H1 (cell line): ENCODE data around the gene RDH11. TPM values are rescaled to one million over a fixed set of nuclear protein-coding genes. Genes with fewer than 3 reads are reported as not detected.

Source experiments
- CTCF ChIA-PET: fragments of 300-600 bp; sonication (Branson Sonifier 250); formaldehyde crosslinking; loops from one replicate; lab custom pipeline; 2021; ENCODE audit not compliant: partially characterized antibody; lab: Charles Lee
- POLR2A ChIA-PET: fragments of 300-600 bp; sonication (Branson Sonifier 250); formaldehyde crosslinking; loops from one replicate; lab custom pipeline; 2021; ENCODE audit warnings: inconsistent platforms; ENCODE audit not compliant: partially characterized antibody; lab: Charles Lee
- DNase-seq, 2 experiments: peaks; one replicate each; pipeline versions ENCODE4 v3.0.0 to v3.0.0-alpha.2; 2010 to 2022; ENCODE audit warnings: low spot score in 2 of 2, low read depth in 1 of 2, mixed read lengths in 1 of 2
- FAIRE-seq: peaks from 2 replicates; lab custom pipeline; 2011; peaks lifted over from hg19 to GRCh38; lab: Jason Lieb, UNC
- H2AFZ ChIP-seq: 2 replicates; pipeline ENCODE4 v1.8.1; 2012; ENCODE audit warnings: low read length, inconsistent platforms
- H2AK5ac ChIP-seq: 2 replicates; pipeline ENCODE4 v1.6.1; 2013; ENCODE audit warnings: low read depth, low read length
- H2BK120ac ChIP-seq: replicated peaks from 2 replicates; pipeline ENCODE3; 2013; ENCODE audit warnings: low read depth, low read length, inconsistent platforms
- H2BK12ac ChIP-seq: 2 replicates; pipeline ENCODE4 v1.6.1; 2013; ENCODE audit warnings: low read depth, low read length
- H2BK15ac ChIP-seq: 2 replicates; pipeline ENCODE4 v1.6.1; 2013; ENCODE audit warnings: low read length
- H2BK20ac ChIP-seq: 2 replicates; pipeline ENCODE4 v1.6.1; 2013; ENCODE audit warnings: low read length
- H2BK5ac ChIP-seq: 2 replicates; pipeline ENCODE4 v1.6.1; 2013; ENCODE audit warnings: low read depth, low read length
- H3K14ac ChIP-seq: 2 replicates; pipeline ENCODE4 v1.6.1; 2013; ENCODE audit warnings: inconsistent platforms; ENCODE audit not compliant: insufficient read length
- H3K18ac ChIP-seq: 2 replicates; pipeline ENCODE4 v1.6.1; 2013; ENCODE audit warnings: low read length; ENCODE audit errors: extremely low read depth
- H3K23ac ChIP-seq: 2 replicates; pipeline ENCODE4 v1.6.1; 2013; ENCODE audit warnings: inconsistent platforms; ENCODE audit not compliant: insufficient read length
- H3K23me2 ChIP-seq: 2 replicates; pipeline ENCODE4 v1.6.1; 2013; ENCODE audit warnings: low read depth, low read length
- H3K27ac ChIP-seq: 2 replicates; pipeline ENCODE4 v1.6.1; 2011; ENCODE audit warnings: low read depth, low read length, inconsistent platforms
- H3K27me3 ChIP-seq, 4 experiments: replicated peaks in 1 of 4; 1 replicate in 1 of 4; 2 replicates in 3 of 4; pipeline versions ENCODE4 v1.6.1 to v1.8.1; 2011 to 2013; ENCODE audit warnings: low read length in 3 of 4, mild to moderate bottlenecking in 3 of 4, inconsistent platforms in 2 of 4, mixed read lengths in 2 of 4, moderate library complexity in 1 of 4; ENCODE audit not compliant: control insufficient read depth in 3 of 4, insufficient read depth in 3 of 4; ENCODE audit errors: extremely low read depth in 1 of 4
- H3K36me3 ChIP-seq, 4 experiments: 2 replicates each; pipeline versions ENCODE4 v1.6.1 to v1.8.1; 2011 to 2013; ENCODE audit warnings: mild to moderate bottlenecking in 4 of 4, low read length in 3 of 4, moderate library complexity in 2 of 4, control low read depth in 1 of 4, inconsistent platforms in 1 of 4; ENCODE audit not compliant: insufficient read depth in 4 of 4, control insufficient read depth in 2 of 4
- H3K4ac ChIP-seq: replicated peaks from 2 replicates; pipeline ENCODE3; 2013; ENCODE audit warnings: low read length, low read depth, mixed read lengths, inconsistent platforms; ENCODE audit not compliant: insufficient read length
- H3K4me1 ChIP-seq, 4 experiments: replicated peaks in 1 of 4; 1 replicate in 1 of 4; 2 replicates in 3 of 4; pipeline versions ENCODE4 v1.6.1 to v1.8.1; 2011 to 2013; ENCODE audit warnings: low read length in 3 of 4, inconsistent platforms in 2 of 4, mixed read lengths in 1 of 4; ENCODE audit not compliant: insufficient read depth in 4 of 4, control insufficient read depth in 3 of 4
- H3K4me2 ChIP-seq, 2 experiments: 2 replicates each; pipeline versions ENCODE4 v1.6.1 to v1.8.1; 2011 to 2013; ENCODE audit warnings: low read depth in 2 of 2, low read length in 2 of 2, control low read depth in 1 of 2, inconsistent platforms in 1 of 2, mild to moderate bottlenecking in 1 of 2; ENCODE audit not compliant: insufficient read depth in 1 of 2
- H3K4me3 ChIP-seq, 4 experiments: fragments of 200-600, 300-600 bp in 1 of 4; sonication (generic), shearing (Covaris generic), sonication (Bioruptor Twin) in 1 of 4; 2 replicates each; pipeline versions ENCODE4 v1.5.1 to v1.8.1; 2011 to 2016; ENCODE audit warnings: low read length in 4 of 4, low read depth in 3 of 4, control low read depth in 2 of 4, inconsistent platforms in 2 of 4, mild to moderate bottlenecking in 2 of 4, mixed read lengths in 1 of 4, moderate library complexity in 1 of 4; ENCODE audit not compliant: insufficient read depth in 2 of 4; ENCODE audit errors: extremely low read depth in 1 of 4
- H3K56ac ChIP-seq: replicated peaks from 2 replicates; pipeline ENCODE3; 2013; ENCODE audit warnings: low read depth, mild to moderate bottlenecking, mixed read lengths, low read length, inconsistent platforms; ENCODE audit not compliant: insufficient read length
- H3K79me1 ChIP-seq: 2 replicates; pipeline ENCODE4 v1.6.1; 2013; ENCODE audit warnings: low read depth, low read length, control low read depth
- H3K79me2 ChIP-seq, 2 experiments: 2 replicates each; pipeline versions ENCODE4 v1.6.1 to v1.8.1; 2012 to 2013; ENCODE audit warnings: low read length in 2 of 2, mild to moderate bottlenecking in 2 of 2, inconsistent platforms in 1 of 2; ENCODE audit not compliant: insufficient read depth in 2 of 2, control insufficient read depth in 1 of 2
- H3K9ac ChIP-seq, 4 experiments: replicated peaks in 1 of 4; 1 replicate in 1 of 4; 2 replicates in 3 of 4; pipeline versions ENCODE4 v1.6.1 to v1.8.1; 2011 to 2013; ENCODE audit warnings: low read depth in 3 of 4, low read length in 3 of 4, control low read depth in 2 of 4, mild to moderate bottlenecking in 2 of 4, moderate library complexity in 2 of 4, inconsistent platforms in 1 of 4; ENCODE audit errors: extremely low read depth in 1 of 4
- H3K9me3 ChIP-seq, 2 experiments: 2 replicates each; pipeline versions ENCODE4 v1.6.1 to v1.8.1; 2012 to 2013; ENCODE audit warnings: mild to moderate bottlenecking in 2 of 2, moderate library complexity in 2 of 2, control low read depth in 1 of 2, inconsistent platforms in 1 of 2, low read depth in 1 of 2, low read length in 1 of 2, mixed read lengths in 1 of 2; ENCODE audit not compliant: insufficient read depth in 2 of 2
- H4K20me1 ChIP-seq, 2 experiments: replicated peaks in 1 of 2; 2 replicates each; pipeline versions ENCODE3 to v1.8.1; 2011 to 2013; ENCODE audit warnings: inconsistent platforms in 2 of 2, low read length in 2 of 2, mild to moderate bottlenecking in 1 of 2; ENCODE audit not compliant: insufficient read depth in 2 of 2, control insufficient read depth in 1 of 2
- H4K5ac ChIP-seq: 2 replicates; pipeline ENCODE4 v1.6.1; 2013; ENCODE audit warnings: low read length, low read depth, mixed read lengths, inconsistent platforms; ENCODE audit not compliant: insufficient read length
- H4K8ac ChIP-seq: 2 replicates; pipeline ENCODE4 v1.8.0; 2013; ENCODE audit warnings: mild to moderate bottlenecking, moderate library complexity, low read length, inconsistent platforms; ENCODE audit not compliant: insufficient read depth; ENCODE audit errors: extremely low read depth
- H4K91ac ChIP-seq: replicated peaks from 2 replicates; pipeline ENCODE3; 2013; ENCODE audit warnings: low read length, mixed read lengths, inconsistent platforms; ENCODE audit not compliant: insufficient read length
- EGR1 ChIP-seq: IDR thresholded peaks from 2 replicates; pipeline ENCODE4 v1.6.1; 2011; ENCODE audit warnings: low read depth, low read length, borderline replicate concordance
- GABPA ChIP-seq: IDR thresholded peaks from 2 replicates; pipeline ENCODE4 v1.6.1; 2011; ENCODE audit warnings: mild to moderate bottlenecking, low read length, moderate library complexity, borderline replicate concordance; ENCODE audit not compliant: insufficient read depth
- HDAC2 ChIP-seq, 2 experiments: fragments of 300-600 bp in 1 of 2; sonication (generic) in 1 of 2; IDR thresholded peaks; 2 replicates each; pipeline ENCODE4 v1.6.1; 2011 to 2012; ENCODE audit warnings: low read depth in 2 of 2, low read length in 2 of 2, mild to moderate bottlenecking in 2 of 2, moderate library complexity in 2 of 2, borderline replicate concordance in 1 of 2, inconsistent platforms in 1 of 2
- JUND ChIP-seq: IDR thresholded peaks from 2 replicates; pipeline ENCODE4 v1.6.1; 2011; ENCODE audit warnings: mild to moderate bottlenecking, improper control_type of control experiment, low read length
- KDM5A ChIP-seq: fragments of 200-600 bp; IDR thresholded peaks from 2 replicates; pipeline ENCODE4 v1.7.1; 2012; ENCODE audit warnings: mild to moderate bottlenecking, low read length, inconsistent platforms, mixed read lengths
- PHF8 ChIP-seq: fragments of 200-600 bp; sonication (generic); conservative IDR thresholded peaks from 2 replicates; pipeline ENCODE4 v1.7.1; 2012; ENCODE audit warnings: low read depth, mild to moderate bottlenecking, inconsistent platforms, low read length, moderate library complexity
- WGBS, 2 experiments: shearing (Covaris generic) in 1 of 2; methylation state at CpG; one replicate each; pipeline versions ENCODE4 v1.1.6 to v1.1.7; 2013 to 2015; ENCODE audit warnings: low lambda C conversion rate in 2 of 2, mixed read lengths in 2 of 2, inconsistent platforms in 1 of 2, low coverage in 1 of 2, missing lambda C conversion rate in 1 of 2; ENCODE audit not compliant: insufficient replicate concordance in 2 of 2, insufficient coverage in 1 of 2, insufficient read length in 1 of 2; ENCODE audit errors: extremely low coverage in 1 of 2, missing lambda C conversion rate in 1 of 2; 5-methylcytosine and 5-hydroxymethylcytosine counted together
- long read RNA-seq, 2 experiments: library from RNA in 1 of 2; library from capped mRNA in 1 of 2; stranded (forward); transcript quantifications; one replicate each; pipeline ENCODE4 v2.0.0, GENCODE V29; 2021; ENCODE audit warnings: inconsistent platforms in 1 of 2
- polyA minus RNA-seq, 3 experiments: library from RNA; depleted of rRNA, polyadenylated mRNA; stranded (reverse); fragments of >200 nt; gene quantifications; 1 replicate in 2 of 3; 2 replicates in 1 of 3; pipeline ENCODE4 v1.2.3, GENCODE V29; 2011
- polyA plus RNA-seq, 7 experiments: library from polyadenylated mRNA; depleted of rRNA in 3 of 7; stranded (reverse) in 5 of 7; unstranded in 2 of 7; fragments of >200 nt in 5 of 7; fragments of 200-250 nt in 2 of 7; gene quantifications; 1 replicate in 5 of 7; 2 replicates in 1 of 7; 4 replicates in 1 of 7; pipeline versions ENCODE4 v1.2.1 to v1.2.3, GENCODE V29; 2011 to 2013; ENCODE audit warnings: missing spikeins in 2 of 7, mixed read lengths in 2 of 7
- total RNA-seq: library from RNA; stranded (reverse); fragmentation: NEBNext Ultra II Directional; extraction: Animal tissue kit (Norgen Biotek cat#: 25700); gene quantifications from 2 replicates; pipeline ENCODE4 v1.2.1, GENCODE V29; 2021

RDH11 gene, protein sequence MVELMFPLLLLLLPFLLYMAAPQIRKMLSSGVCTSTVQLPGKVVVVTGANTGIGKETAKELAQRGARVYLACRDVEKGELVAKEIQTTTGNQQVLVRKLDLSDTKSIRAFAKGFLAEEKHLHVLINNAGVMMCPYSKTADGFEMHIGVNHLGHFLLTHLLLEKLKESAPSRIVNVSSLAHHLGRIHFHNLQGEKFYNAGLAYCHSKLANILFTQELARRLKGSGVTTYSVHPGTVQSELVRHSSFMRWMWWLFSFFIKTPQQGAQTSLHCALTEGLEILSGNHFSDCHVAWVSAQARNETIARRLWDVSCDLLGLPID
- 104 and 112 TPM in 2 replicates for total RNA-seq
- 70.6 and 117 TPM in 2 replicates for polyA plus RNA-seq (2011; rRNA removed)
- 119 TPM for polyA plus RNA-seq (2011; cell fraction: cytosol; rRNA removed)
- polyA plus RNA-seq (2011; cell fraction: nucleus; rRNA removed), result 102 TPM
- polyA plus RNA-seq (2012, experiment 1 of 2), result 114 to 133 TPM (median 126 TPM) in 4 replicates
- polyA plus RNA-seq (2012, experiment 2 of 2), result 17.7 TPM
- 244 TPM for polyA plus RNA-seq (2013, experiment 1 of 2)
- polyA plus RNA-seq (2013, experiment 2 of 2), result 264 TPM
- 155 and 187 TPM in 2 replicates for polyA minus RNA-seq (2011; rRNA and poly(A)+ RNA removed)
- 150 TPM for polyA minus RNA-seq (2011; cell fraction: cytosol; rRNA and poly(A)+ RNA removed)
- polyA minus RNA-seq (2011; cell fraction: nucleus; rRNA and poly(A)+ RNA removed), result 106 TPM
- long read RNA-seq, experiment 1, transcript RDH11-201 (7 exons, 2,588 nt), result major isoform, 22 of 59 reads
- long read RNA-seq, experiment 1, partial matches to known transcripts, result 26 of 59 reads
- long read RNA-seq, experiment 1, other reads (novel, unspliced or antisense), result 9 of 59 reads
- long read RNA-seq, experiment 2, transcript RDH11-202 (6 exons, 1,064 nt), result minor isoform, 6 of 240 reads
- long read RNA-seq, experiment 2, transcript RDH11-201 (7 exons, 2,588 nt), result major isoform, 203 of 240 reads
- long read RNA-seq, experiment 2, transcript RDH11-203 (7 exons, 1,926 nt), result minor isoform, 9 of 240 reads
- long read RNA-seq, experiment 2, partial matches to known transcripts, result 7 of 240 reads
- long read RNA-seq, experiment 2, other reads (novel, unspliced or antisense), result 13 of 240 reads

GRCh38 chr14:67695394-67695949 lies at the start of gene RDH11:
Gene RDH11, minus strand, starts transcription at chr14:67695764. Its CDS starts 61 bp downstream, at chr14:67695703.
- 1% methylated on average over 25 of the region's 25 CpGs; no CpG with 5 or more reads in 1 of the 2 experiments for WGBS, 2 experiments
- Histone ChIP-seq H3K4me2 (peak within 1 kb of the TSS; percentile 64 to 85), H3K36me3 (peaks cover 17 to 28% (median 25%) of the 10 kb centered on the region in 4 experiments), H3K14ac (no peak within 1 kb of the TSS), H3K27me3 (peaks cover 0 to 2% (median 0%) of the 10 kb centered on the region in 4 experiments; a peak in 2 of 7 replicates), H3K23ac (no peak within 1 kb of the TSS), H2BK5ac (peak within 1 kb of the TSS; percentile 49), H3K9me3 (no peaks in the 10 kb centered on the region), H3K79me1 (peaks cover 5% of the 10 kb centered on the region; the same call in 1 of the 2 replicates), H3K56ac (peak within 1 kb of the TSS; percentile 85), H2BK12ac (no peak within 1 kb of the TSS), H4K20me1 (peaks cover 5 to 10% of the 10 kb centered on the region in 2 experiments), H3K18ac (peak within 1 kb of the TSS; percentile 97), H4K8ac (peak within 1 kb of the TSS; percentile 81), H3K9ac (peak within 1 kb of the TSS; percentile 77 to 81 (median 80)), H2BK120ac (no peak within 1 kb of the TSS), H3K4ac (peak within 1 kb of the TSS; percentile 28), H3K4me1 (peaks cover 3 to 5% (median 4%) of the 10 kb centered on the region in 4 experiments; a peak in 4 of 7 replicates), H4K91ac (peak within 1 kb of the TSS; percentile 69), H2BK20ac (no peak within 1 kb of the TSS; the same call in 1 of the 2 replicates), H2AK5ac (no peak within 1 kb of the TSS), H2BK15ac (no peak within 1 kb of the TSS), H3K23me2 (0 out of 2 replicates have a peak, but pooled peaks cover 2% of the 10 kb centered on the region), H3K79me2 (peaks cover 10 to 49% of the 10 kb centered on the region in 2 experiments), H4K5ac (peak within 1 kb of the TSS; percentile 58), H3K4me3 (peak within 1 kb of the TSS; percentile 76 to 97 (median 87)), H3K27ac (peak within 1 kb of the TSS; percentile 73), H2AFZ (0 out of 2 replicates have a peak within 1 kb of the TSS, but pooled peaks have one; percentile 54)
- ChIA-PET POLR2A (interaction anchor here (0.6 to 3.0 kb wide), 21 partner anchors 9 to 259 kb away, joined by 3 to 21 read pairs (median 6); partner anchors contain the start of genes ARG2, PIGH, VTI1B and ZFYVE26), CTCF (interaction anchor here (0.6 to 3.1 kb wide), 7 partner anchors 9 to 458 kb away, joined by 3 to 26 read pairs (median 3); no protein-coding TSS in a partner anchor)
- DNase-seq (peak; percentile 49 to 86), FAIRE-seq (peak; percentile 73)
- TF ChIP-seq HDAC2 (IDR thresholded peaks at IDR 0.05; ENCODE audit: borderline replicate concordance in 1 of 2, low read depth in 2 of 2, low read length in 2 of 2) (0 out of 4 replicates have a peak, but pooled peaks of 1 of the 2 experiments have one; percentile 20), PHF8 (peak; percentile 97), GABPA (no peak), KDM5A (no peak), EGR1 (no peak), JUND (no peak)
